Endothelial cell (in vitro differentiated cells): ENCODE measurements around the gene VRTN. TPM values are rescaled to one million over a fixed set of nuclear protein-coding genes. Genes with fewer than 3 reads are reported as not detected.
A peak's percentile ranks its signal among the peaks of the same experiment; 100 is the strongest.

Source experiments
- DNase-seq: peaks from one replicate; pipeline ENCODE4 v3.0.0; 2021; ENCODE audit warnings: low spot score
- H3K27ac Mint-ChIP-seq: one replicate; pipeline ENCODE4 v1.8.0; 2021; ENCODE audit warnings: mixed read lengths, inconsistent platforms; ENCODE audit not compliant: unreplicated experiment
- H3K27me3 Mint-ChIP-seq: one replicate; pipeline ENCODE4 v1.8.0; 2021; ENCODE audit warnings: mild to moderate bottlenecking, moderate library complexity, mixed read lengths, inconsistent platforms; ENCODE audit not compliant: unreplicated experiment
- H3K36me3 Mint-ChIP-seq: one replicate; pipeline ENCODE4 v1.8.0; 2021; ENCODE audit warnings: mild to moderate bottlenecking, low read depth, mixed read lengths, inconsistent platforms; ENCODE audit not compliant: unreplicated experiment
- H3K4me1 Mint-ChIP-seq: one replicate; pipeline ENCODE4 v1.8.0; 2021; ENCODE audit warnings: mild to moderate bottlenecking, mixed read lengths, inconsistent platforms; ENCODE audit not compliant: unreplicated experiment
- H3K4me3 Mint-ChIP-seq: one replicate; pipeline ENCODE4 v1.8.0; 2021; ENCODE audit warnings: mild to moderate bottlenecking, mixed read lengths, inconsistent platforms; ENCODE audit not compliant: unreplicated experiment
- H3K9me3 Mint-ChIP-seq: one replicate; pipeline ENCODE4 v1.8.0; 2021; ENCODE audit warnings: mixed read lengths, inconsistent platforms; ENCODE audit not compliant: unreplicated experiment
- CTCF ChIP-seq: fragments of 200-600 bp; sonication (generic); IDR thresholded peaks from one replicate; pipeline ENCODE4 v1.5.0; 2021; ENCODE audit warnings: antibody characterized with exemption; ENCODE audit not compliant: unreplicated experiment
- long read RNA-seq: library from polyadenylated mRNA; unstranded; transcript quantifications from one replicate; pipeline ENCODE4 v2.0.0, GENCODE V29; 2020; ENCODE audit not compliant: unreplicated experiment
- total RNA-seq: library from RNA; stranded (reverse); fragmentation: NEBNext Ultra II Directional; extraction: Animal tissue kit (Norgen Biotek cat#: 25700); gene quantifications from one replicate; pipeline ENCODE4 v1.2.1, GENCODE V29; 2021; ENCODE audit not compliant: unreplicated experiment

The VRTN gene, protein sequence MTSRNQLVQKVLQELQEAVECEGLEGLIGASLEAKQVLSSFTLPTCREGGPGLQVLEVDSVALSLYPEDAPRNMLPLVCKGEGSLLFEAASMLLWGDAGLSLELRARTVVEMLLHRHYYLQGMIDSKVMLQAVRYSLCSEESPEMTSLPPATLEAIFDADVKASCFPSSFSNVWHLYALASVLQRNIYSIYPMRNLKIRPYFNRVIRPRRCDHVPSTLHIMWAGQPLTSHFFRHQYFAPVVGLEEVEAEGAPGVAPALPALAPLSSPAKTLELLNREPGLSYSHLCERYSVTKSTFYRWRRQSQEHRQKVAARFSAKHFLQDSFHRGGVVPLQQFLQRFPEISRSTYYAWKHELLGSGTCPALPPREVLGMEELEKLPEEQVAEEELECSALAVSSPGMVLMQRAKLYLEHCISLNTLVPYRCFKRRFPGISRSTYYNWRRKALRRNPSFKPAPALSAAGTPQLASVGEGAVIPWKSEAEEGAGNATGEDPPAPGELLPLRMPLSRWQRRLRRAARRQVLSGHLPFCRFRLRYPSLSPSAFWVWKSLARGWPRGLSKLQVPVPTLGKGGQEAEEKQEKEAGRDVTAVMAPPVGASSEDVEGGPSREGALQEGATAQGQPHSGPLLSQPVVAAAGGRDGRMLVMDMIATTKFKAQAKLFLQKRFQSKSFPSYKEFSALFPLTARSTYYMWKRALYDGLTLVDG
- total RNA-seq, result 4.3 TPM
- long read RNA-seq, partial matches to known transcripts, result 0 of 2 reads
- long read RNA-seq, other reads (novel, unspliced or antisense), result 0 of 2 reads

DNA sequence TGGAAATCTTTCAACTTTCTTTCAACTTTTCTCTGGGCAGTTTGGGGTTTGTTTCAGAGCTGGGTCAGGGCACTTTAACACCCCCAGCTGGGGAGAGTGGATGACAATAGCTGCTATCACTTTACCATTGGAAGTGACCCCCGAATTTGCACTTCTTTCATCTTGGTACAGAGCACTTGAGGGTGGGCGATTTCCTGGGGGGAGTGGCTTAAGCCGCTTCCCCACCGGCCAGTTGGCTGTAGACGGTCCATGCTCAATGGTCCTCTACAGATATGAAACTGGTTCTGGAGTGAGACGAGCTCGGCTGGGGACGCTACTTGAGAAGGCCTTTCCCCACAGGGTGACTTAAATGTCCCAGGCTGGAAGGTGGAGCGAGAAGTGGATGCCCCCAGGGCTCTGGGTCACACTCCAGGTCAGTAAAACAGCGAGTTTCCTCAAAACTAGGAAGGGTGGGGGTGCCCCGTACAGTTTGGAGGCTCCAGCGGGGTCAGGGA lies at the start of gene VRTN:
Gene VRTN (plus strand): TSS at position 231 of the 494 bp plus-strand sequence. CDS start 8,313 bp downstream, outside the sequence.
- no peak within 1 kb of the TSS for H3K27ac Mint-ChIP-seq
- no peaks in the 10 kb centered on the region for H3K27me3 Mint-ChIP-seq
- peaks cover 21% of the 10 kb centered on the region for H3K4me1 Mint-ChIP-seq
- no peak for TF ChIP-seq CTCF
- H3K9me3 Mint-ChIP-seq, result no peaks in the 10 kb centered on the region
- H3K36me3 Mint-ChIP-seq, result no peaks in the 10 kb centered on the region
- peak within 1 kb of the TSS; percentile 60 for H3K4me3 Mint-ChIP-seq
- DNase-seq, result no peak

DNA sequence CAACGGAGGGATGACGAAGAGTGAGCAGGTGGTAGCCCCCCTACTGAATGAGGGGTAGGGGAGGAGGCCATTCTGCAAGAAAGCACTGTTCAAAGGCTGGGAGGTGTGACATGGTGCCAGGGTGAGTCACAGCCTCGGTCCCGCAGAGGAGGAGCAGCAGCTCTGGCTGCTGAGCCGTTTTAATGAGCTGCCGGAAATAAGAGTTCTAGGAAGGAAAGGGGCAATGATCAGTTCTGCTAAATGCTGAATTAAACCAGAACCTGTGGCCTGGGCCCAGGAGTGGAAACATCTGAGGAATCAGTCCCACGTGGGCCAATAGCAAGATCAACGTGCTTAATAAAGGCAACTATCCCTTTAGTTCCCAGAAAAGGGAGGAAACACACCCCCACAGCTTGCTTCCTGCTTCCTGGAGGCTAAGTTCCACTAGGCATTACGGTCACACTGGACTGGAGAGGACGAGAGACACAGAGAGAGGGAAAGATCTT lies 49.2 kb upstream of the VRTN start:
- peak; percentile 50 for DNase-seq
- TF ChIP-seq CTCF, result no peak
- peaks cover 12% of the 10 kb centered on the region for H3K27me3 Mint-ChIP-seq
- peaks cover 42% of the 10 kb centered on the region for H3K36me3 Mint-ChIP-seq
- H3K9me3 Mint-ChIP-seq, result no peaks in the 10 kb centered on the region
- H3K4me1 Mint-ChIP-seq, result peaks cover 50% of the 10 kb centered on the region
- peak overlapping the region; percentile 99 for H3K27ac Mint-ChIP-seq
- peak overlapping the region; percentile 91 for H3K4me3 Mint-ChIP-seq

GRCh38 chr14:74301594-74302151 lies 46.6 kb upstream of the VRTN start:
- Mint-ChIP-seq H3K27ac (peak overlapping the region; percentile 92), H3K4me3 (peak overlapping the region; percentile 98), H3K4me1 (peaks cover 38% of the 10 kb centered on the region), H3K36me3 (peaks cover 25% of the 10 kb centered on the region), H3K27me3 (peaks cover 11% of the 10 kb centered on the region), H3K9me3 (no peaks in the 10 kb centered on the region)
- DNase-seq, result no peak
- TF ChIP-seq CTCF, result no peak

DNA sequence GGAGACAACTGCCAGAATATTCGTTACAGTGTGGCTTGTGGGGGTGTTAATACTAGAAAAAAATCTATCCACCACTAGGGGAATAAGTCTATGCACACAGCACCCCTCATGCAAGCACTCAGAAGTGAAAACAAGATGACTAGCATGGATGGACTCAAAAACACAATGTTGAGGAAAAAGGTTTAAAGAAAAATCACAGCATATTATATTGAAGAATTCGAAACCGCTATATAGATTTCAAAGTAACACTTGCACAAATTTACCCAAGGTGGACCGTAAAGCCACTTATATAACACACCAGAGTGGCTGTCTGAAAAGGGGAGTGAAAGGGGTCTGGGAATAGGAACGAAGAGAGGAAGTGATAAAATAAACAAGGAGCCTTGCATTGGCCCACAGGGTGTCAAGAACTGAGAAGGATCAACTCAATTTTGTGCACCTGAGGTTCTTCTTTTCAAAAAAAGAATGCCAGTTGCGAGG lies 46.1 kb upstream of the VRTN start:
- Mint-ChIP-seq H3K36me3 (peaks cover 23% of the 10 kb centered on the region), H3K4me1 (peaks cover 38% of the 10 kb centered on the region), H3K9me3 (no peaks in the 10 kb centered on the region), H3K27ac (peak overlapping the region; percentile 92), H3K27me3 (peaks cover 11% of the 10 kb centered on the region), H3K4me3 (peak overlapping the region; percentile 98)
- peak; percentile 23 for TF ChIP-seq CTCF
- DNase-seq, result no peak
